Measurements from ENCODE around the gene WNT10A.

- TF ChIP-seq POLR2A (IDR thresholded peaks at IDR 0.05; ENCODE audit: control extremely low read depth in 1 of 2, low read depth in 2 of 2, low read length in 2 of 2) (no peak), CEBPB (IDR thresholded peaks at IDR 0.05; ENCODE audit: low read depth, low read length) (no peak), CTCF (IDR thresholded peaks at IDR 0.05; ENCODE audit: control extremely low read depth in 1 of 3, insufficient read depth in 1 of 3, low read depth in 1 of 3, low read length in 3 of 3) (no peak), MAFK (IDR thresholded peaks at IDR 0.05; ENCODE audit: low read depth, low read length) (no peak), POLR2AphosphoS5 (IDR thresholded peaks at IDR 0.05; ENCODE audit: low read depth, low read length) (no peak), EZH2 (IDR thresholded peaks at IDR 0.05; ENCODE audit: low read depth, low read length, severe bottlenecking) (no peak), GTF2F1 (IDR thresholded peaks at IDR 0.05; ENCODE audit: borderline replicate concordance, low read depth, low read length) (no peak), SP1 (IDR thresholded peaks at IDR 0.05; ENCODE audit: low read depth, low read length) (no peak), TBP (IDR thresholded peaks at IDR 0.05; ENCODE audit: low read depth, low read length) (no peak), YY1 (IDR thresholded peaks at IDR 0.05; ENCODE audit: low read depth, low read length) (no peak), RBBP5 (IDR thresholded peaks at IDR 0.05; ENCODE audit: borderline replicate concordance, low read depth, low read length) (no peak)
These were observed 22.6 kb upstream of the WNT10A start for GRCh38 chr2:218858138-218858445.

Measured in H1 (cell line).